HL-60/S4 treated with retinoic acid at 250 ng/mL for 4 days and 3 days (cell line): ENCODE results near the gene WDR72.
"Not testable (repeated sequence)": the region's sequence is repeated elsewhere in the genome, so short reads cannot be mapped to it uniquely, and the experiment has no call there.

Experiments
- in situ Hi-C: fragments of 300-500 bp; cut with MboI; formaldehyde crosslinking; loops from 2 replicates; pipeline ENCODE4 v1.7.0; 2022; ENCODE audit warnings: low sequenced_read_pairs

WDR72 gene

DNA sequence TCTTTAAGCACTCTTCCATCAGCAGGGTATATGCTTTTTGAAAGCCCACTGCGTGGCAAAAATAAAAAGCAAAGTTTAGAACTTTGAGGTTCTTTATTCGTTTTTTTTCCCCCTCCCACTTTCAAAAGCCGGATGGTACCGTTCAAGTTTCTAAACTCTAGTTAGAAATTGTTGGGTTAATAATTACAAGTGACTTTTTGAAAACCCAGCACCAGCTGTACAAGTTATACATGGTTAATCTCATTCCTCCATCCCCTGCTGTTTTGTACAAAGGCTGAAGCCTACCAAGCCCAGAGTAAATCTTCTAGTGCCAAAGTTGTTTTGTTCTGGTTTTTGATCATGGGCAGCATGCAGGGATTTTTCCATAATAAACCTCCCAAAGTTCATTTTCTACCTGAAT lies 48.6 kb downstream of the WDR72 start:
- in situ Hi-C loops, result no loop called here

DNA sequence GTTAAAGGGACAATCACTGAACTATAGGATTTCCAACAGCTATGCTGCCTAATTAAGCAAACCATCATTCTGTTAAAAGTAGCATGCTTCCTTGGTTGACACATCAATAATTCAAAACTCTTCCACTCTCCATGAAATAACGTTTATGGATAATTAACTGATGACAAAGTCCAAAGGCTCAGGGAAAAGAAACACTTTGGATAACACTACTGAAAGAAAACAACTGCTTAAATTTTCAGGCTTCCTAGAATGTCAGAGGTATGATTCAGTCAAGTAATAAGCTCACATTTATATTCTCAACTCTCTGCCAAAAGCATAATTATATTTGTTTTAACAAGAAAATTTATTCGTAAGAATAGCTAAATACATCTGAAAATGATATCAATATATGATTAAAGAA lies 49.6 kb downstream of the WDR72 start:
- in situ Hi-C loops, result no loop called here

DNA sequence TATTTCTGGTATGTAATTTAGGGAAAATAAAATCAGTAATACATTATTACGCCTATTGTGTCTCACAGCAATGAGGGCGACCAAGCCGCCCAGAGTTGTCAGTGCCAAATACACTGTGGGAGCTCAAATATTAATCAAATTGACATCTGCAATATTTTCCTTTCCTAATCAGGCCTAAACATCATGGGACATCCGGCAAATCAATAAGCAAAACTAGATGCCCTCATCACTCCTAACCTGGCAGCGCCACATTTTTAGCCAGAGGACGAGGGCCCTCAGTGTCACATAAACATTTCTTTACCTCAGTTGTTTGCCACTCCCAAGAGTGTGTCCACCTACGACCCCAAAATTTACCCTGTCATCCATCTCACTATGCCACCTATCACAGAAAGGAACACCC lies 64.1 kb downstream of the WDR72 start:
- in situ Hi-C loops, result no loop called here

- in situ Hi-C loops, result no loop called here
Observed at GRCh38 chr15:53694476-53694874, 65.0 kb downstream of the WDR72 start.

- in situ Hi-C loops, result no loop called here
Observed at GRCh38 chr15:53693729-53694475, 65.6 kb downstream of the WDR72 start.

GRCh38 chr15:53684162-53684561 lies 75.3 kb downstream of the WDR72 start:
- in situ Hi-C loops, result not testable (repeated sequence)

GRCh38 chr15:53681056-53681455 lies 78.4 kb downstream of the WDR72 start:
- in situ Hi-C loops, result no loop called here

DNA sequence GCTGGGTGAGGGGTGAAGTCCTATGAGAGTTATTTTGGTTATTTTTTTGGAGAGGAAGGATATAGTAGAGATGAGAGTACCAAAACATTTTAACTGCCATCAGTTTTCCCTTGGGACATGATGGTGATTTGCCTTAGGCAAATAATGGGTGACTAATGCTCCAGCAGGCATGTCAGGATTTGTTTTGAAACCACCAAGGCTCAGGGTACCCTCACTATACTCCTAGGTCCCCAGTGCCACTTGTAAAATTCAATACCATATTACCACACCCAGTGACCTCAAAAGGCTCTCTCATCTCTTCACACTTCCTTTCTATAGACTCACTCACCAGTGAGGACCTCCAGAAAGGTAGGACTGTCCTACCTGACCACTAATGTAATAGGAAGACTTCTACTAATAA lies 83.6 kb downstream of the WDR72 start:
- in situ Hi-C loops, result no loop called here

- in situ Hi-C loops, result no loop called here
Observed at GRCh38 chr15:53671545-53671944, 87.9 kb downstream of the WDR72 start.

- in situ Hi-C loops, result no loop called here
Observed at GRCh38 chr15:53670701-53671100, 88.8 kb downstream of the WDR72 start.

DNA sequence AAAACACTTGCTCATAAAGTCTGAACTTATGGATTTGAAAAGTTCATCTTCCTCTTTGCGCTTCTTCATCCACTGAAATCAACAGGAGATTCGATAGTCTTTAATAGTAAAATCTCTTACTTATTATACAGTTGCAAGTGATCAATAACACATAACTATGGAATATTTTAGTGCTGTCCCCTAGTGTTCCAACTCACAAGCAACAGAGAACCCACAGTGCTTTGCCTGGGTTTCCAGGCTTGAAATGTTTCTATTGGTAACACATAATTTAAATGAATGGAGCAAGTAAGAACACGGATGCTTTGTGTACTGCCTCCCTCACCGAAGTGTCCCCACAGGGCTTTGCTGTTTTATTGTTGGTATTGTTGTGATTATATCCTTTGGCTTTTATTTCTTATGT lies 93.5 kb downstream of the WDR72 start:
- in situ Hi-C loops, result no loop called here

DNA sequence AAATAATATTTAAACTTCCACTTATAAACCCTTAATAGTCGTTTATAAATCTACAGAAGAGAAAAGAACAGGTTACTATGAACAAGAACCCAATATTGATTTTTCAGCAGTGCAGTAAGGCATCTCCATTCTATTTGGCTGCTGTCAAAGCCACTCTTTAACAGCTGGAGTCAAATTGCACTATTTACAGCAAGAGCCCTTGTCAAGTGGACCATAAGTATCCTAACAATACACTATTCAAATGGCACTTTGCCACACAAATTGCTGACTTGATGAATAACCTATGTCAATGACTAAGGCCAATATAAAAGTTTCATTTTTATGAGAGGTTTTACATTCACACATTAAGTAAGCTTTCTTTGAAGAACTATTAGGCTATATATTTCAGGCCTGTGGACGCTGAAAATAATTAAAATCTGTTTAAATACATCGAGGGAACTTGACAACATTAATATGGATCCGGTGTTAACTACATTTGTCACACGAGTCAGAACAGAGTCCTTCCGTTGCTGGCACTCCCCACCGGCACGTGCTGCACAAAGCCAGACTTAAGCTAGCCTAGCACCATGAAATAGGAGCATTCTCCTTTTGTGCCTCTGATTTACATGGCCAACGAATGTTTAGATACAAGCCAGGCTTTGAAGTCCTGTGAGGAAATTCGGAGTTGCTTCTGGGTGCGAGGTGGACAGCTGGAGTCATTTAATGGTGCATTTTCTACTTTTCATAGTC lies 100.5 kb downstream of the WDR72 start:
- in situ Hi-C loops, result no loop called here

GRCh38 chr15:53658255-53658654 lies 101.2 kb downstream of the WDR72 start:
- in situ Hi-C loops, result no loop called here

DNA sequence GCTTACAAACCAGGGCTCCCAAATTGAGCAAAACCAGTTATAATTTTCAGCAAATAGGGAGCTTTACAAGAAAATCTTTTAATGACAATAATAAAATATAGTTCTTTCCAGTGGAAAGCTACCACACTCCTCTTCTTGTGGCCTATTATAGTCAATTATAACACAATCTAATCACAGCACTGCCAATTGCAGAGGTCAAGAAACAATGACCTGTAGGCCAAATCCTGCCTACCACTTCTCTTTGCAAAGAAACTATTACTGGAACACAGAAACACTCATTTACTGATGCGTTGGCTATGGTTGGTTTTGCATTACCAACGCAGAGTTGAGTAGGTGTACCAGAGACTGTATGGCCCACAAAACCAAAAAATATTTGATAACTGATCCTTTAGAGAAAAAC lies 110.5 kb downstream of the WDR72 start:
- in situ Hi-C loops, result no loop called here

DNA sequence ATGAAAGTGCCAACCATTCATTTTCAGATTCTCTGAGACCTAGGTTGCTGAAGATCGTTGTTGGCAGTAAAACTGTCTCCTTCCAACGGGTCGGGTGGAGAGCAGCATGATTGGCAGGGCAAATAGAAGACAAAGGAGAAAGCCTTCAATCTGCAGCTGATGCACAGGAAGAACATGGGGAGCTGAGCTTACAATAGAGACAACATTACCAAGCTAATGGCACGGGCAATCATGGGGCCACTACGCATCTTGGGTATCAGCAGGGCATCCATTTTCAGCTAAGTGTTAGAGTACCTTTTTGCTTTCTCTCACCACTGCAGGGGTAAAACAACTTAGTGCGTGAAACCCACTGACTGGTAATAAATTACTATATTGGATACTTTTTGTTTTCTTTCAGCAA lies 114.8 kb downstream of the WDR72 start:
- in situ Hi-C loops, result no loop called here

GRCh38 chr15:53634517-53635106 lies 124.9 kb downstream of the WDR72 start:
- in situ Hi-C loops, result no loop called here

GRCh38 chr15:53627279-53627678 lies 132.2 kb downstream of the WDR72 start:
- in situ Hi-C loops, result no loop called here

DNA sequence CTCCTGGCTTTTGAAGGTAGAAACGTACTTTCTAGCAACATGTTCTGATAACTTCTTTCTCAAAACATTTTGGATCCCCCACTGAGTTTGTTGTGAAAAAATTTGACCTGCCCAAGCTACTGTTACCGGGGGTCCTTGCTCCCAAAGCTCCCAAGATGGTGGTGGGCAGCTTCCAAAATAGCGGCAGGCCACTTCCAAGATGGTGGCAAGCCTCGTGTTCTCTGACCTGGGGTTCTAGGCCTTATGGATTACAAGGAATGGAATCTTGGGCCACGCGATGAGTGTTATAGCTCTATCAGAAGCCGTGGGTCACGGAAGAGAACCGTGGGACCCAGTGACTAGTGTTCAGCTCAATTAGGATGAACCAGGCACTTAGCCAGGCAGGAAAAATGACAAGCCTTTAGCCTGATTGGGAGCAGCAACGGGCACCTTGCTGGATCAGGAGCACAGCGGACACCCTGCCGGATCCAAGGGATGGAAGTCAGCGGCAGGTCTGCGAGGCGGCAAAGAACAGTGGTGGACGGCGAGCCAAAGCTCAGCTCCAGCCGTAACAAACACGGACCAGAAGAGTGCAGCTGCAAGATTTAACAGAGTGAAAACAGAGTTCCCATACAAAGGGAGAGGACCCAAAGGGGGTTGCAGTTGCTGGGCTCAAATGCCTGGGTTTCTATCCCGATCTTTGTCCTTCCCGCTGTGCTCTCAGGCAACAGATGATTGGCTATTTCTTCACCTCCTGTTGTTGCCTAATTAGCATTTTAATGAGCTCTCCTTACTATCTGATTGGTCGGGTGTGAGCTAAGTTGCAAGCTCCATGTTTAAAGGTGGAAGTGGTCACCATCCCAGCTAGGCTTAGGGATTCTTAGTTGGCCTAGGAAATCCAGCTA lies 133.3 kb downstream of the WDR72 start:
- in situ Hi-C loops, result no loop called here

DNA sequence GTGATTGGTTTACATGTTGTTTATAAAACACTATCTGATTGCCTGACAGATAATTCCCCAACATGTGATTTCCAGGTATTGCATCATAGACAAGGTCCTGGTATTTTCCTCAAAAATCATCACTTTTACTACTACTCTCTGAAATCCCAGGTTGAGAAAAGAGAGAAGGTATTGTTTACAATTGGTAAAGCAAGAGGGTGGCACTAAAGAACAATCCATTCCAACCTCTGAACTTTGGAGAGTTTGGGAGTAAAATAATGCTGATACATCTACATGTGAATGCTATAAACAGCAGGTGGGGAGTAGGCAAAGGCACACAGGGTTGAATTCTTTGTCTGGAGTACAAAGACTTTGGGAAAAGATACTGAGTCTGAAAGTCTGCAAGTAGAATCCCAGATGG lies 134.2 kb downstream of the WDR72 start:
- in situ Hi-C loops, result no loop called here

- in situ Hi-C loops, result no loop called here
Observed at GRCh38 chr15:53618461-53618860, 141.0 kb downstream of the WDR72 start.
